Non-pigmented ciliary epithelial cell (primary cell): Measurements from ENCODE around the gene B4GAT1.
A peak's percentile ranks its signal among the peaks of the same experiment; 100 is the strongest.
"Not testable (repeated sequence)": the region's sequence is repeated elsewhere in the genome, so short reads cannot be mapped to it uniquely, and the experiment has no call there.

Source experiments
- DNase-seq: peaks from one replicate; pipeline ENCODE4 v3.0.0-alpha.2; 2010; ENCODE audit warnings: low read depth

The B4GAT1 gene

DNA sequence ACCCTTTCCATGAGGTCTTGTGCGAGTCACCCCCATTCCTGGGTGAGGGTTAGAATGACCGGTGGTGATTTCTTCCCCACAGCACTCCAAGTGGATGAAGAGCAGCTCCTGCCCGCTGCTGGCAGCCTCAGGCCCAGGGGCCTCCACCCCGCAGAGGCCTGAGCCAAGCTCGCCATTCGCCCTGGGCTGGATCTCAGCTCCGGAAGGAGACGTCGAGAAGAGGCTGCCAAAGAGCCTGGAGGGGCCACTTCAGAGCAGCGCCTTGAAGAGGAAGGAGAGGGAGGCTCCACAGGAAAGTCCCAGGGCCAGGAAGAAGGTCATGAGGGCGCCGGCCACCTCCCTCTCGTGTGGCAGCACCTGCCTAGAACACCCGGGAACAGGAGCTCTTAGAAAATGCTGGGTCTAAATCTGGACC lies 15.8 kb upstream of the B4GAT1 start:
- no peak for DNase-seq

DNA sequence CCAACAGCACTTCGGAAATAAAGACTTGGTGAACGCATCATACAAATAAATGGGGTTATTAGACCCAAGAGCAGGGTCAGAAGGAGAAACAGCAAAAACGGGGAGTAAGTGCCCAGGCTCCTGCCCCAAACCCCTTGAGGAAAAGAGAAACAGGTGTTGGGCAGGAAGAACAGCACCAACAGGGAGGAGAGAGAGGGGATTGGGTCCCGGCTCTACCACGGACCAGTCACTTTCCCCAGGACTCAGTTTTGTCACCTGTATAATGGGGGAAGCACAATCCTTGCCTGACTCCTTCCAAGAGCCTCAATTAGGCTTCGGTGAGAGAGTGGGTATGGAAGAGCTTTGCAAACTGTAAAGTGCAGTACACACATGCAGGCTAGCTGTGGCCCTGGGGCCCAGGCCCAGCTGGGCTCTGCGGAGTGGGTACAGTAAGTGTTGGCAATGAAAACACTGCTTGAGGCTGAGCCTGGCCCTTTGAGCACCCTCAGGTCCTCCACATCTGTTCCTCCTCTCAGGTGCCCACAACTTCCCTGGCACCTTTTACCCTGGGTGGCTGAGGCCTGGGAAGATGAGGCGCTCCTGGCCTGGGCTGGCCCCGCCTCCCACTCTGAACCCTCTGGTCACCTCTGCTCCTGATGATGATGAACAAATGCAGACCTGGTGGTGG lies 15.2 kb upstream of the B4GAT1 start:
- DNase-seq, result no peak

DNA sequence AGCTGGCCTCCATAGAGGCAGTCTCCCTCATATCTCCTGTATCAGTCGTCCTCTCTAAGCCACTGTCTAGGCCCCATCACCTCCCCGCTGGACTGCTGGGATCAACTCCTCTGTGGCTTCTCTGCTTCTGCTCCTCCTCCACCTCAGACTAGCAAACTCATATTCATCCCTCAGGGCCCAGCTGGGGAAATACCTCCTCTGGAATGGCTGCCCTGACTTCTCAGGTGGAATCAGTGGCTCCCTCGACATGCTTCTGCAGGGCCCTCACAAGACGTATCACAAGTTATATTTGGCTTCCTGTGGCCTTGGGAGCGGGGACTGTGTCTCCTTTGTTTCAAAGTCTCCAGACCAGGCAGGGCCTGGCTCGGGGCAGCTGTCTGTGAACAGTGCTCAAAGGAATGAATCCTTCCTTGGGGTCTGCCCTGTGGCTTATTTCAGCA lies 14.1 kb upstream of the B4GAT1 start:
- no peak for DNase-seq

GRCh38 chr11:66360406-66361073 lies 13.1 kb upstream of the B4GAT1 start:
- DNase-seq, result no peak

DNA sequence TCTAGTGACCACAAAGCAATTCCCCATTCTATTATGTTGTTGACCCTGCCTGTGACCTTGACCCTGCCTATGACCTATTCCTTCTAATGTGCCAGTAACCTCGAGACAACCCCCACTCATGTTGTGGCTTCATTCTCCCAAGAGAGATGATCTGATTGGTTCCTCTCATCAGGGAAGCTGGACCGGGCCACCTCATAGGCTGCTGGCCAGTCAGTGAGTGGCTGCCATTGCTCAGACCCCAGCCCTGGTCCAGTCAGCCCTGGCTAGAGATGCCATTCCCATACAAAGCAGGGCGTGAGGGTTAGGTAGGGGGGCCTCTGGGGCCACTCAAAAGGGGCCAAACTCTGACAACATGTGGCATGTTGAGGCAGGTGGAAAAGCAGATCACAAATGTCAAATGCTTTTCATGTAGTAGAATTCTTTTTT lies 12.2 kb upstream of the B4GAT1 start:
- no peak for DNase-seq

DNA sequence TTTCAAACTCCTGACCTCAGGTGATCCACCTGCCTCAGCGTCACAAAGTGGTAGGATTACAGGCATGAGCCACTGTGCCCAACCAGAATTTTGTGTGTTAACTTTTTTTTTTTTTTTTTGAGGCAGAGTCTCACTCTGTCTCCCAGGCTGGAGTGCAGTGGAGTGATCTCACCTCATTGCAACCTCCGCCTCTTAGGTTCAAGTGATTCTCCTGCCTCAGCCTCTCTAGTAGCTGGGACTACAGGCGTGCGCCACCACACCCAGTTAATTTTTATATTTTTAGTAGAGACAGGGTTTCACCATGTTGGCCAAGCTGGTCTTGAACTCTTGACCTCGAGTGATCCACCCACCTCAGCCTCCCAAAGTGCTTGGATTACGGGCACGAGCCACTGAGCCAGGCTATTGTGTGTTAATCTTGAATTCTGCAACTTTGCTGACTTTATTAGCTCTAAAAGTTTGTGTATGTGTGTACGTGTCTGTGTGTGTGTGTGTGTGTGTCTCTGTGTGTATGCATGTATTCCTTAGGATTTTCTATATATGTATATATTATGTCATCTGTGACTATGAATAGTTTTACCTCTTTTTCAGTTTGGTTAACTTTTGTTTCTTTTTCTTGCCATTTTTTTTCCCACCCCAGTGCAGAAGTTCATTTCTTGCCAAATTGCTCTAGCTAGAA lies 3.3 kb upstream of the B4GAT1 start:
- not testable (repeated sequence) for DNase-seq

DNA sequence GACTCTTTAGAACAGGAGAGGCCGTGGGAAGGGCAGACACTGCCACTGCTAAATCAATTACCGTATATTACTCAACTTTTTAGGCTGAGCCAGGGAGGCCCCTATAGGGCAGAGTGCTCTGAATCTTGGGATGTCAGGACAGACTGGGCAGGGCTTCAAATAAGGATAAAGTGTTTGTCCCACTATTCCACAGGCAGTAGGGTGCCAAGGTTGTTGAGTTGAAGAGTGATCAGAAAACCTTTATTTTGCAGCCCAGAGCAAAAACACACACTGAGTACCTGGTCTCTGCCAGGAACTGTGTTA lies 1.6 kb upstream of the B4GAT1 start:
- DNase-seq, result no peak

GRCh38 chr11:66346476-66347424 lies 679 bp downstream of the B4GAT1 start:
- no peak for DNase-seq

GRCh38 chr11:66345316-66345649 lies 2.1 kb downstream of the B4GAT1 start:
- DNase-seq, result no peak

- DNase-seq, result peak; percentile 81
Measured at GRCh38 chr11:66344550-66345315, 2.7 kb downstream of the B4GAT1 start, which contains the start of gene BRMS1. Gene BRMS1, minus strand, starts transcription at chr11:66345104. Its CDS starts 2,870 bp downstream, at chr11:66342234.

- no peak for DNase-seq
Measured at GRCh38 chr11:66343176-66343575, 4.3 kb downstream of the B4GAT1 start.

DNA sequence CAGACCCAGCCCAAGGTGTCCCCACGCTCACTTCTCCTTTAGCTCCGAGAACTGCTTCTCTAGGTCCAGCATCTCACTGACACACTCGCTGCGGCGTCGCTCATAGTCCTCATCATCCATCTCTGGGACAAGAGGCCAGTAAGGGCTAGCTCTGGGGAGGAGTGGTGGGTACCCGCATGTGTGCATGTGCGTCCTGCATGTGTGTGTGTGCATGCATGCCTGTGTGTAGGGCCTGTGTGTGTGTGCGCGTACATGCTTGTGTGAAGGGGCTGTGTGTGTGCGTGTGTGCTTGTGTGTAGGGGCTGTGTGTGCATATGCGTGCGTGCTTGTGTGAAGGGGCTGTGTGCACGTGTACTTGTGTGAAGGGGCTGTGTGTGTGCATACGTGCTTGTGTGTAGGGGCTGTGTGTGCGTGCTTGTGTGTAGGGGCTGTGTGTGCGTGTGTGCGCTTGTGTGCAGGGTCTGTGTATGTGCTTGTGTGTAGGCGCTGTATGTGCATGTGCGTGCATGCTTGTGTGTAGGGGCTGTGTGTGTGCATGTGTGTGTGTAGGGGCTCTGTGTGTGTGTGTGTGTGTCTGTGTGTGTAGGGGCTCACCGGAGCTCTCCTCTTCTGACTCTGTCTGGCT lies 5.8 kb downstream of the B4GAT1 start:
- no peak for DNase-seq

- no peak for DNase-seq
Measured at GRCh38 chr11:66340596-66341501, 6.6 kb downstream of the B4GAT1 start.

- no peak for DNase-seq
Measured at GRCh38 chr11:66339686-66340483, 7.5 kb downstream of the B4GAT1 start.

DNA sequence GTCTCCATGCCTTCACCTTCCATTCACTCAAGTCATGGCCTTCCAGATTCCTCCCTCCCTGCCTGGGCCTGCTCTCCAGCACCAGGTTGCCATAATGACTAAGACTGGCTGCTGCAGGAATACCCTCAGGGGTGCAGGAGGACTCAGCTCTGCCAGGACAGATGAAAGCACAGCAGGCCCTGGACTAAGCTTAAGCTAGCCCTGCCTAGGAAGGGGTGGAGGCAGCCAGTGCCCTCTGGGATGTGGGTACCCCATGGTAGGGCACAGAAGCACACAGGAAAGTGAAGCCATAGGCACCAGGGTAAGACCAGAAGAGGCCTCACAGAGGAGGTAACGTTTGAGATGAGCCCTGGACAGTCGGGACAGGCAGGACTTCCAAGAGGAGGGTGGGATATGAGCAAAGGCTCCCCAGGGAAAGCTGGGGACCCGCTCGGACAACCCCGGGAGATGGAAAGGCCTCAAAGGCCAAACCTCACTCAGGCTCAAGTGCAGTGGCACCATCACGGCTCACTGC lies 8.2 kb downstream of the B4GAT1 start:
- no peak for DNase-seq

DNA sequence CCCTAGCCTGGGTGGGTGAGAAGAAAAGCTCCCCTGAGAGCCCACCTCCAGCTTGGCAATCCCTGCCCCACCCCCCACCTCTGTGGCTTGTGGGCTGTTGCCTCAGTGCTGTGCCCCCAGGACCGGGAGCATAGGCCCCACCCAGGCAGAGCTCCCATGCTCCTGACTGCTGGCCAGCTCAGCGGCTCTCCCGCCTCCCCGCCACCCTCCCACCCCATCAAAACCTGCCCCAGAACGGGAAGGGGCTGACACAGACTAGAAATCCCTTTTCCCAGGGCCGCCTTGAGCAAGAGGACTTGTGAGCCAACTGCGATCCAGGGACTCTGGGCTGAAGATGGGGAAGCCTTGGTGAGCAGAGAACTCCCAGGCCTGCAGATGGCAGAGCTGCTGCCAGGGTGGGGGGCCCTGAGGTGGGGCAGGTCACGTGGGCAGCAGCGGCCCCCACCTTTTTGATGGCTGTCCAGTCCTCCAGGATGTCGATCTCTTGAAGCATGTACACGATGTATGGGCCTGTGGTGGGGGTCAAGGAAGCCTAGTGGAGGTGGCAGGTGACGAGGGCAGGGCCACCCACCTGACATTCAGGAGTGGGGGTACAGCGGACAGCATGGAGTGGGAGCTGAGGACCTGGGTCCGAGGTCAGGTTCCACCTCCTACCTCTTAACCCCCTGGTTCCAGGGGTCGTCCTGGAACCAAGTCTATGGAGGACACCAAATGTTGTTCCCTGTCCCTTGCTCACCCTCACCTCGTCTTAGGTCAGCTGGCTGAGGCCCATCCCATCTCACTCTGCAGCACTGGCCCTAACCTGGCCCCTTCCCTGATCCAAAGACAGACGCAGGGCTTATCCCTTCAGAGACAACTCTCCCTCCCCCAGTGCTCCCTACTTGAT lies 8.9 kb downstream of the B4GAT1 start:
- DNase-seq, result no peak

DNA sequence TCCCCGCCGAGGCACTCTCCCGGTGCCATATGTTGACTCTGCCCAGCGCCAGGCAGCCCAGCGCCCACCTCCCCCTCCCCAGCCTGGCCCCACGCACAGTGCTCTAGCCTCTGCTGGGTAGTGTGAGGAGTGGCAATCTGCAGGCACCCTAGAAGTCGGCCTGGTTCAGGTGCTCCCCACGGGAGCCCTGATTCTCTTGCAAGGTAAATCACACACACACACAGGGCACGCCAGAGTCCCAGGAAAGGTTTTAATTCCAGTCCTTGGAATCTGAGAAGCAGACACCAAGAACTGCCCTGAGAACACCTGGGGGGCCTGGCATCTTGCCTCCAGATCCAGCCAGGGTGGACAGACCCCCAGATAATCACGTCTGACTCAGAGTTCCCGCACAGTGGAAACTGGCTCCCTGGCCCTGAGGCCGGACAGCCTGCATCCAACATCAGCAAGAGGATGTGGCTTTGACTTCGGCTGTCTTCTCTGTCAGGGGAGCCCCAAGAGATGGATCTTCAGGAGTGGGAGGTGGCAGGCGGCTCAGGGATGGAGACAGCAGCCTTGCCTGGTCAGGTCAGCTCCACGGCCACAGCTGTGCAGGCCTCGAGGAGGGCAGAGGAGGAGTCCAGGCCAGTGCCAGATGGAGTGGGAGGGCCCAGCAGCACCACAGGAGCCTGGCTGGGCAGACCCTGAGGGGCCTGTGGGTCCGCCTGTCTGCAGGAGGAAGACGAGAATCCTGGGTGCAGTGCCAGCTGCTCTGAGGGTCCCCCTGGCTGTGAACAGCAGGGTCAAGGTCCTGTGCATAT lies 10.1 kb downstream of the B4GAT1 start:
- DNase-seq, result no peak
